K562 (cell line): Measurements from ENCODE around the gene RXRA. TPM values are rescaled to one million over a fixed set of nuclear protein-coding genes. Genes with fewer than 3 reads are reported as not detected.

Experiments
- ATAC-seq: fragments of 200-7000 bp; cut with Tn5 transposase; 3 replicates; pipeline ENCODE4 v1.9.1; 2020; ENCODE audit warnings: moderate library complexity
- BruUV-seq: library from RNA; stranded (reverse); fragments of 400-500 nt; replicated peaks from 2 replicates; lab custom pipeline; 2021; lab: Mats Ljungman, UMichigan
- CTCF ChIA-PET: fragments of 300-600 bp; formaldehyde crosslinking; extraction: SDS; loops from one replicate; lab custom pipeline; 2021; ENCODE audit warnings: low intra/inter-chr PET ratio; lab: Yijun Ruan, JAX
- POLR2A ChIA-PET: fragments of 300-600, 350-650 bp; sonication (Branson Sonifier 250); formaldehyde crosslinking; extraction: SDS; loops from one replicate; lab custom pipeline; 2021; ENCODE audit warnings: antibody characterized with exemption, inconsistent platforms; lab: Yijun Ruan, JAX
- DNase-seq, 4 experiments: peaks; one replicate each; pipeline versions ENCODE4 v3.0.0 to v3.0.0-alpha.2; 2011 to 2018; ENCODE audit warnings: low spot score in 3 of 4, mixed read lengths in 3 of 4; ENCODE audit errors: extremely low read depth in 1 of 4
- FAIRE-seq: peaks from 2 replicates; lab custom pipeline; 2011; peaks lifted over from hg19 to GRCh38; lab: Jason Lieb, UNC
- H2AFZ ChIP-seq: 2 replicates; pipeline ENCODE4 v1.6.0; 2011; ENCODE audit warnings: low read depth, low read length, control low read depth, inconsistent platforms
- H3K27ac ChIP-seq: fragments of 200-600 bp; 3 replicates; pipeline ENCODE4 v1.8.0; 2011; ENCODE audit warnings: low read depth, mild to moderate bottlenecking, control low read depth, inconsistent platforms, low read length, moderate library complexity, mixed read lengths; ENCODE audit errors: extremely low read depth
- H3K27me3 ChIP-seq, 2 experiments: fragments of 300-600 bp in 1 of 2; 2 replicates in 1 of 2; 3 replicates in 1 of 2; pipeline versions ENCODE4 v1.6.0 to v1.8.0; 2011; ENCODE audit warnings: inconsistent platforms in 2 of 2, low read length in 2 of 2, mild to moderate bottlenecking in 1 of 2, mixed read lengths in 1 of 2, moderate library complexity in 1 of 2; ENCODE audit not compliant: control insufficient read depth in 2 of 2, insufficient read depth in 2 of 2
- H3K36me3 ChIP-seq: fragments of 300-600 bp; 3 replicates; pipeline ENCODE4 v1.8.0; 2011; ENCODE audit warnings: mild to moderate bottlenecking, low read length, inconsistent platforms; ENCODE audit not compliant: control insufficient read depth, insufficient read depth
- H3K4me1 ChIP-seq, 2 experiments: fragments of 200-600 bp in 1 of 2; replicated peaks in 1 of 2; 2 replicates in 1 of 2; 3 replicates in 1 of 2; pipeline versions ENCODE4 v1.5.1 to v1.8.0; 2011; ENCODE audit warnings: inconsistent platforms in 2 of 2, low read length in 2 of 2, mild to moderate bottlenecking in 1 of 2, mixed read lengths in 1 of 2, moderate library complexity in 1 of 2; ENCODE audit not compliant: control insufficient read depth in 2 of 2, insufficient read depth in 2 of 2
- H3K4me2 ChIP-seq: 2 replicates; pipeline ENCODE4 v1.6.1; 2011; ENCODE audit warnings: low read length, control low read depth, inconsistent platforms, mixed read lengths; ENCODE audit not compliant: insufficient read depth
- H3K4me3 ChIP-seq: fragments of 200-600 bp; sonication (generic), shearing (Covaris generic); 2 replicates; pipeline ENCODE4 v1.5.1; 2016; ENCODE audit warnings: control low read depth, inconsistent platforms
- H3K79me2 ChIP-seq: fragments of 200-600 bp; 3 replicates; pipeline ENCODE4 v1.8.0; 2011; ENCODE audit warnings: low read length, inconsistent platforms; ENCODE audit not compliant: control insufficient read depth, insufficient read depth
- H3K9ac ChIP-seq, 2 experiments: 2 replicates each; pipeline versions ENCODE4 v1.6.0 to v1.6.1; 2011; ENCODE audit warnings: low read depth in 2 of 2, low read length in 2 of 2, control low read depth in 1 of 2, inconsistent platforms in 1 of 2, mild to moderate bottlenecking in 1 of 2, mixed read lengths in 1 of 2; ENCODE audit not compliant: insufficient read depth in 1 of 2
- H3K9me1 ChIP-seq: one replicate; pipeline ENCODE4 v1.6.0; 2011; ENCODE audit warnings: inconsistent platforms, mild to moderate bottlenecking, low read length, moderate library complexity; ENCODE audit not compliant: control insufficient read depth, insufficient read depth
- H3K9me3 ChIP-seq: replicated peaks from 2 replicates; pipeline ENCODE4 v1.5.1; 2011; ENCODE audit warnings: low read depth, low read length, inconsistent platforms; ENCODE audit not compliant: control insufficient read depth, insufficient read depth
- H4K20me1 ChIP-seq: replicated peaks from 2 replicates; pipeline ENCODE4 v1.6.1; 2011; ENCODE audit warnings: low read length, inconsistent platforms, mixed read lengths; ENCODE audit not compliant: control insufficient read depth, insufficient read depth
- ATF3 ChIP-seq, 2 experiments: fragments of 450-650 bp in 1 of 2; sonication (generic) in 1 of 2; formaldehyde crosslinking in 1 of 2; IDR thresholded peaks in 1 of 2; conservative IDR thresholded peaks in 1 of 2; 2 replicates each; pipeline versions ENCODE4 v1.6.1 to v1.8.1; 2016 to 2023; ENCODE audit warnings: mild to moderate bottlenecking in 2 of 2, moderate library complexity in 2 of 2, inconsistent platforms in 1 of 2, missing genetic modification reagents in 1 of 2
- LCOR ChIP-seq: sonication (generic); formaldehyde crosslinking; IDR thresholded peaks from 2 replicates; pipeline ENCODE4 v1.8.0; 2022; ENCODE audit warnings: mild to moderate bottlenecking, missing genetic modification reagents
- SMARCC2 ChIP-seq: fragments of 450-650 bp; IDR thresholded peaks from 2 replicates; pipeline ENCODE4 v1.6.1; 2017; ENCODE audit warnings: antibody characterized with exemption, moderate library complexity, mild to moderate bottlenecking, low read depth
- TAF9B ChIP-seq: fragments of 450-650 bp; IDR thresholded peaks from 2 replicates; pipeline ENCODE4 v1.6.1; 2018; ENCODE audit warnings: mild to moderate bottlenecking; ENCODE audit not compliant: partially characterized antibody
- TEAD4 ChIP-seq, 2 experiments: sonication (generic) in 1 of 2; formaldehyde crosslinking in 1 of 2; IDR thresholded peaks; 2 replicates each; pipeline versions ENCODE4 v1.6.1 to v1.8.0; 2012 to 2022; ENCODE audit warnings: borderline replicate concordance in 1 of 2, inconsistent platforms in 1 of 2, low read length in 1 of 2, mild to moderate bottlenecking in 1 of 2, missing genetic modification reagents in 1 of 2
- WHSC1 ChIP-seq: IDR thresholded peaks from one replicate; pipeline ENCODE4 v1.6.1; 2012; ENCODE audit warnings: low read length, control low read depth, inconsistent platforms
- ZNF707 ChIP-seq: fragments of 250-450 bp; sonication (Bioruptor Pico); conservative IDR thresholded peaks from 2 replicates; pipeline ENCODE4 v1.8.0; 2022; ENCODE audit warnings: inconsistent platforms, mild to moderate bottlenecking, moderate library complexity
- ZNF764 ChIP-seq: fragments of 250-450 bp; sonication (Bioruptor Pico); IDR thresholded peaks from 2 replicates; pipeline ENCODE4 v1.4.0; 2020; ENCODE audit warnings: low read depth, mild to moderate bottlenecking, moderate library complexity
- ZNF778 ChIP-seq: fragments of 450-650 bp; formaldehyde crosslinking; IDR thresholded peaks from 2 replicates; pipeline ENCODE4 v1.4.0; 2020; ENCODE audit warnings: mild to moderate bottlenecking, moderate library complexity
- WGBS: fragments of 100-300 bp; shearing (Covaris generic); methylation state at CpG from one replicate; pipeline ENCODE4 v1.1.6; 2016; ENCODE audit warnings: low coverage, mixed read lengths; ENCODE audit not compliant: insufficient coverage; ENCODE audit errors: missing lambda C conversion rate; 5-methylcytosine and 5-hydroxymethylcytosine counted together
- in situ Hi-C: fragments of 300-500 bp; cut with MboI; formaldehyde crosslinking; loops from 4 replicates; pipeline ENCODE4 v1.15.0; 2018; ENCODE audit warnings: inconsistent platforms, mixed read lengths
- intact Hi-C: fragments of 100-400 bp; cut with micrococcal nuclease; formaldehyde crosslinking; loops from 2 replicates; pipeline ENCODE4 v1.14.2; 2022
- polyA plus RNA-seq, 8 experiments: library from polyadenylated mRNA; depleted of rRNA in 4 of 8; stranded (reverse) in 5 of 8; unstranded in 3 of 8; fragments of >200 nt; fragmentation: Nextera tagmentation in 2 of 8; fragmentation: Illumina TruSeq in 1 of 8; extraction: Ambion mirVana in 2 of 8; extraction: Trizol in 1 of 8; gene quantifications; 2 replicates each; pipeline versions ENCODE4 v1.2.1 to v1.2.3, GENCODE V29; 2011 to 2014; ENCODE audit warnings: inconsistent platforms in 1 of 8, missing spikeins in 1 of 8
- total RNA-seq, 7 experiments: library from RNA; depleted of rRNA in 6 of 7; stranded (reverse); fragments of >200 nt in 6 of 7; fragmentation: Illumina TruSeq in 2 of 7; extraction: Trizol in 2 of 7; gene quantifications; 2 replicates each; pipeline versions ENCODE4 v1.2.1 to v1.2.3, GENCODE V29; 2011 to 2021; ENCODE audit warnings: low replicate concordance in 1 of 7
- TF ChIP-seq, protein P1 (sequence below): fragments of 200-800 bp; sonication (Bioruptor generic); IDR thresholded peaks from 2 replicates; pipeline ENCODE4 v1.6.1; 2016; ENCODE audit warnings: missing genetic modification characterization, missing compliant biosample characterization

The RXRA gene
- total and polyA plus RNA-seq, 9 of the 15 experiments (the other 6 are each of a cell fraction or from before 2014, with no cell fraction given) = 0.35 to 23.6 (median 4.6) TPM

DNA sequence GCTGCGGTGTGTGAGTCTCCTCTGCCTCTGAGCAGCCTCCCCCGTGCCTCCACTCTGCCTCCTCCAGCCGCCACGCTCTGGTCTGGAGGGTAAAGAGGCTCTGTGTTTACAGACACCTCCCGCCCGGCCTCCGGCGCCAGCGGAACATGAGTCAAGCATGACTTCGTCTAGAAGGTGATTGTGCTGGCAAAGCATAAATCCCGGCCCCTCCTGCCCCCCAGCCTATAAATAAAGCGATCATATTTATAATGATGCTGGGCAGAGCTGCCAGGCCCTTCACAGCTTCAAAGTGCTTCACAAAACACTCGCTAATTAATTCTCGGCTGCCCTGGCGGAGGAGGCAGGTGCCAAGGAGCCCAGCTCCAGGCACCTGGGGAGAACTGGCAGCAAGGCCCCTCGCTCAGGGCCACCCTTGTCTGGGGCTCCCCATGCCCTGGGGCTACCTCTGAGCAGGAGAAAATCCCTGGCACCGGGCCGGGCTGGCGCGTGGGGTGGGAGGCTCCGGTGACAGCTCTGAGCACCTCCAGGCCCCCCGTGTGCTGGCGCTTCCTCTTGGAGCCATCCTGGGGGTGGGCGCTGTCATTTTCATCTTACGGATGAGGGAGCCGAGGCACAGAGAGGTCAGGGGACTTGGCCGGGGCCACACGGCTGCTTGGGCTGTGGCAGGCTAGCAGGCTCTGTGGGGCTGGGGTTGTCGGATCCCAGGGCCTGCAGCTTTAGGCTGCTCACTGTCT lies 87.8 kb downstream of the RXRA start:
- BruUV-seq = no TSS peak
- H3K27me3 ChIP-seq = no peaks in the 10 kb centered on the region
- FAIRE-seq = no peak

GRCh38 chr9:134414900-134415425 lies 88.7 kb downstream of the RXRA start:
- WGBS = 67% methylated on average over 15 of the region's 17 CpGs
- Histone ChIP-seq H3K27ac (no peak overlapping the region), H3K36me3 (no peaks in the 10 kb centered on the region), H3K4me2 (no peak overlapping the region), H3K9me3 (no peaks in the 10 kb centered on the region), H3K4me1 (peaks cover 0 to 63% of the 10 kb centered on the region in 2 experiments; a peak in 2 of 5 replicates), H3K9ac (peak overlapping the region in 1 of 2 experiments; percentile 26; a peak in 1 of 4 replicates), H3K9me1 (peaks cover 7% of the 10 kb centered on the region), H2AFZ (no peak overlapping the region), H3K79me2 (no peaks in the 10 kb centered on the region), H4K20me1 (peaks cover 31% of the 10 kb centered on the region), H3K27me3 (no peaks in the 10 kb centered on the region), H3K4me3 (no peak overlapping the region)
- CTCF ChIA-PET = no interaction called here
- FAIRE-seq = no peak
- in situ Hi-C loops (no loop called here), intact Hi-C loops (no loop called here)
- no peak for DNase-seq
- no TSS peak for BruUV-seq
- ATAC-seq = no peak
- POLR2A ChIA-PET = interaction anchor here (0.5 to 1.2 kb wide), 2 partner anchors 8 to 30 kb away, joined by 3 to 4 read pairs; no protein-coding TSS in a partner anchor
- TF ChIP-seq WHSC1 (no peak), ATF3 (IDR thresholded peaks at IDR 0.05) (no peak), ATF3 (CRISPR knock-in tag; conservative IDR thresholded peaks at IDR 0.05) (no peak), TAF9B (no peak), ZNF707 (CRISPR knock-in tag) (no peak)
- TF ChIP-seq, protein P1, sequence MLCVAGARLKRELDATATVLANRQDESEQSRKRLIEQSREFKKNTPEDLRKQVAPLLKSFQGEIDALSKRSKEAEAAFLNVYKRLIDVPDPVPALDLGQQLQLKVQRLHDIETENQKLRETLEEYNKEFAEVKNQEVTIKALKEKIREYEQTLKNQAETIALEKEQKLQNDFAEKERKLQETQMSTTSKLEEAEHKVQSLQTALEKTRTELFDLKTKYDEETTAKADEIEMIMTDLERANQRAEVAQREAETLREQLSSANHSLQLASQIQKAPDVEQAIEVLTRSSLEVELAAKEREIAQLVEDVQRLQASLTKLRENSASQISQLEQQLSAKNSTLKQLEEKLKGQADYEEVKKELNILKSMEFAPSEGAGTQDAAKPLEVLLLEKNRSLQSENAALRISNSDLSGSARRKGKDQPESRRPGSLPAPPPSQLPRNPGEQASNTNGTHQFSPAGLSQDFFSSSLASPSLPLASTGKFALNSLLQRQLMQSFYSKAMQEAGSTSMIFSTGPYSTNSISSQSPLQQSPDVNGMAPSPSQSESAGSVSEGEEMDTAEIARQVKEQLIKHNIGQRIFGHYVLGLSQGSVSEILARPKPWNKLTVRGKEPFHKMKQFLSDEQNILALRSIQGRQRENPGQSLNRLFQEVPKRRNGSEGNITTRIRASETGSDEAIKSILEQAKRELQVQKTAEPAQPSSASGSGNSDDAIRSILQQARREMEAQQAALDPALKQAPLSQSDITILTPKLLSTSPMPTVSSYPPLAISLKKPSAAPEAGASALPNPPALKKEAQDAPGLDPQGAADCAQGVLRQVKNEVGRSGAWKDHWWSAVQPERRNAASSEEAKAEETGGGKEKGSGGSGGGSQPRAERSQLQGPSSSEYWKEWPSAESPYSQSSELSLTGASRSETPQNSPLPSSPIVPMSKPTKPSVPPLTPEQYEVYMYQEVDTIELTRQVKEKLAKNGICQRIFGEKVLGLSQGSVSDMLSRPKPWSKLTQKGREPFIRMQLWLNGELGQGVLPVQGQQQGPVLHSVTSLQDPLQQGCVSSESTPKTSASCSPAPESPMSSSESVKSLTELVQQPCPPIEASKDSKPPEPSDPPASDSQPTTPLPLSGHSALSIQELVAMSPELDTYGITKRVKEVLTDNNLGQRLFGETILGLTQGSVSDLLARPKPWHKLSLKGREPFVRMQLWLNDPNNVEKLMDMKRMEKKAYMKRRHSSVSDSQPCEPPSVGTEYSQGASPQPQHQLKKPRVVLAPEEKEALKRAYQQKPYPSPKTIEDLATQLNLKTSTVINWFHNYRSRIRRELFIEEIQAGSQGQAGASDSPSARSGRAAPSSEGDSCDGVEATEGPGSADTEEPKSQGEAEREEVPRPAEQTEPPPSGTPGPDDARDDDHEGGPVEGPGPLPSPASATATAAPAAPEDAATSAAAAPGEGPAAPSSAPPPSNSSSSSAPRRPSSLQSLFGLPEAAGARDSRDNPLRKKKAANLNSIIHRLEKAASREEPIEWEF (CRISPR knock-in tag) = no peak

More for the DNA sequence above, 87.8 kb downstream of the RXRA start:
- in situ Hi-C loops = no loop called here
- H3K9me1 ChIP-seq = peaks cover 7% of the 10 kb centered on the region
- no peak for TF ChIP-seq ZNF778 (CRISPR knock-in tag)
- TF ChIP-seq SMARCC2 = no peak
- TF ChIP-seq LCOR (CRISPR knock-in tag) = no peak
- no peak for TF ChIP-seq TEAD4 (IDR thresholded peaks at IDR 0.05; ENCODE audit: low read length)
- no peak for TF ChIP-seq TEAD4 (CRISPR knock-in tag; IDR thresholded peaks at IDR 0.05; ENCODE audit: borderline replicate concordance)
- TF ChIP-seq ZNF764 = no peak
- TF ChIP-seq, all 486 proteins: peak for 0
- CTCF ChIA-PET = no interaction called here
- intact Hi-C loops = no loop called here
- H3K4me2 ChIP-seq = no peak overlapping the region
- DNase-seq (no peak), ATAC-seq (no peak)
- no peak overlapping the region for H2AFZ ChIP-seq
- POLR2A ChIA-PET = interaction anchor here (0.5 kb wide), 1 partner anchor 701 kb away, joined by 3 read pairs; no protein-coding TSS in a partner anchor
- H4K20me1 ChIP-seq = peaks cover 32% of the 10 kb centered on the region
- H3K27ac ChIP-seq = no peak overlapping the region
- no peaks in the 10 kb centered on the region for H3K9me3 ChIP-seq
- no peaks in the 10 kb centered on the region for H3K36me3 ChIP-seq
- H3K4me3 ChIP-seq = no peak overlapping the region
- H3K4me1 ChIP-seq = peaks cover 6 to 65% of the 10 kb centered on the region in 2 experiments
- 74% methylated on average over 21 of the region's 29 CpGs for WGBS
- H3K9ac ChIP-seq = no peak overlapping the region
- H3K79me2 ChIP-seq = no peaks in the 10 kb centered on the region
